Neural crest cell (in vitro differentiated cells): Measurements from ENCODE around the gene AHSP. TPM values are rescaled to one million over a fixed set of nuclear protein-coding genes. Genes with fewer than 3 reads are reported as not detected.
"Not testable (repeated sequence)": the region's sequence is repeated elsewhere in the genome, so short reads cannot be mapped to it uniquely, and the experiment has no call there.

Source experiments
- DNase-seq: peaks from one replicate; pipeline ENCODE4 v3.0.0; 2021; ENCODE audit warnings: low read depth, mixed read lengths, low spot score
- H3K27ac Mint-ChIP-seq: one replicate; pipeline ENCODE4 v1.8.0; 2021; ENCODE audit warnings: mild to moderate bottlenecking, mixed read lengths; ENCODE audit not compliant: unreplicated experiment
- H3K27me3 Mint-ChIP-seq: 2 replicates; pipeline ENCODE4 v1.8.0; 2021; ENCODE audit warnings: low read depth, mild to moderate bottlenecking, mixed read lengths
- H3K36me3 Mint-ChIP-seq: 2 replicates; pipeline ENCODE4 v1.8.0; 2021; ENCODE audit warnings: low read depth, mild to moderate bottlenecking, mixed read lengths
- H3K4me1 Mint-ChIP-seq: 2 replicates; pipeline ENCODE4 v1.8.0; 2021; ENCODE audit warnings: mixed read lengths
- H3K4me3 Mint-ChIP-seq: one replicate; pipeline ENCODE4 v1.8.0; 2021; ENCODE audit warnings: mild to moderate bottlenecking, mixed read lengths
- H3K9me3 Mint-ChIP-seq: 2 replicates; pipeline ENCODE4 v1.8.0; 2021; ENCODE audit warnings: mixed read lengths
- total RNA-seq: library from RNA; stranded (reverse); gene quantifications from 2 replicates; pipeline ENCODE4 v1.2.1, GENCODE V29; 2021
- TF ChIP-seq, protein P1 (sequence below): fragments of 200-600 bp; sonication (generic); conservative IDR thresholded peaks from 2 replicates; pipeline ENCODE4 v1.5.0; 2021; ENCODE audit warnings: antibody characterized with exemption, mild to moderate bottlenecking

AHSP gene
- total RNA-seq, 1 donor from 2014 or later = not detected

DNA sequence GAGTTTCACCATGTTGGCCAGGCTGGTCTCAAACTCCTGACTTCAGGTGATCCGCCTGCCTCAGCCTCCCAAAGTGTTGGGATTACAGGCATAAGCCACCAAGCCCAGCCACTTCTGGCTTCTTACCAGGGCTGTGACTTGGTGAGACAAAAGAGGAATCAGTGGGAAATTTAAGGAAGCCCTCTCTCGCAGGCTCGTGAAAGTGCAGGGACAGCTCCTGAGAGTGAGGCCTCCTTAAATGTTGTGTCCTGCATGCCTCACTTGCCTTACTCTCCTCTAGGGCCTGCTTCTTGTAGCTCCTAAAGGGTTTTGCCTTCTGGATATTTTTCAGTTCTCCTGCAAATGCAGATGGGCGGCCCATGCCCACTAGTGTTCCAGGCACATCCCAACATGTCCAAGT lies 5.2 kb downstream of the AHSP start:
- H3K36me3 Mint-ChIP-seq = no peaks in the 10 kb centered on the region
- TF ChIP-seq, protein P1, sequence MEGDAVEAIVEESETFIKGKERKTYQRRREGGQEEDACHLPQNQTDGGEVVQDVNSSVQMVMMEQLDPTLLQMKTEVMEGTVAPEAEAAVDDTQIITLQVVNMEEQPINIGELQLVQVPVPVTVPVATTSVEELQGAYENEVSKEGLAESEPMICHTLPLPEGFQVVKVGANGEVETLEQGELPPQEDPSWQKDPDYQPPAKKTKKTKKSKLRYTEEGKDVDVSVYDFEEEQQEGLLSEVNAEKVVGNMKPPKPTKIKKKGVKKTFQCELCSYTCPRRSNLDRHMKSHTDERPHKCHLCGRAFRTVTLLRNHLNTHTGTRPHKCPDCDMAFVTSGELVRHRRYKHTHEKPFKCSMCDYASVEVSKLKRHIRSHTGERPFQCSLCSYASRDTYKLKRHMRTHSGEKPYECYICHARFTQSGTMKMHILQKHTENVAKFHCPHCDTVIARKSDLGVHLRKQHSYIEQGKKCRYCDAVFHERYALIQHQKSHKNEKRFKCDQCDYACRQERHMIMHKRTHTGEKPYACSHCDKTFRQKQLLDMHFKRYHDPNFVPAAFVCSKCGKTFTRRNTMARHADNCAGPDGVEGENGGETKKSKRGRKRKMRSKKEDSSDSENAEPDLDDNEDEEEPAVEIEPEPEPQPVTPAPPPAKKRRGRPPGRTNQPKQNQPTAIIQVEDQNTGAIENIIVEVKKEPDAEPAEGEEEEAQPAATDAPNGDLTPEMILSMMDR = no peak
- H3K27ac Mint-ChIP-seq = no peak overlapping the region
- peaks cover 28% of the 10 kb centered on the region for H3K27me3 Mint-ChIP-seq
- no peak overlapping the region for H3K4me3 Mint-ChIP-seq
- no peak for DNase-seq
- no peaks in the 10 kb centered on the region for H3K9me3 Mint-ChIP-seq
- no peaks in the 10 kb centered on the region for H3K4me1 Mint-ChIP-seq

DNA sequence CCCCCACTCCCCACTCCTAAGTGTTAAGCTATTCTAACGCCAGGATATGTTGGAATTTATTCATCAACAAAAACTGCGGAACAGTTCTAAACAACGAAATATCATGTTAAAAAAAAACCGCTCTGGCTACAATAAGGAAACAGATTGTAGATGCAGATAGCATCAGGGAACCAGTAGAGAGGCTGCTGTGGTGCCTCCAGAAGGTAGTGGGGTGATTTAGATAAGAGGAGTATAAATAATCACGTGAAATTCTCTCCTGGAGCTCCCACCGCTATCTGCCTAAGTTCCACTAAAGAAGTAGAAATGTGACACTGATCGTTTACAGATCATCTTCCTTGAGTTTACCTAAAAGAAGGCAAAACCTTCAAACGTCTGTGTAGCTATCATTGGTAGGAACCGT lies 8.0 kb downstream of the AHSP start:
- H3K4me3 Mint-ChIP-seq = no peak overlapping the region
- no peaks in the 10 kb centered on the region for H3K36me3 Mint-ChIP-seq
- no peaks in the 10 kb centered on the region for H3K4me1 Mint-ChIP-seq
- H3K9me3 Mint-ChIP-seq = peaks cover 5% of the 10 kb centered on the region
- H3K27ac Mint-ChIP-seq = no peak overlapping the region
- H3K27me3 Mint-ChIP-seq = peaks cover 27% of the 10 kb centered on the region
- no peak for DNase-seq
- TF ChIP-seq, protein P1 = no peak

DNA sequence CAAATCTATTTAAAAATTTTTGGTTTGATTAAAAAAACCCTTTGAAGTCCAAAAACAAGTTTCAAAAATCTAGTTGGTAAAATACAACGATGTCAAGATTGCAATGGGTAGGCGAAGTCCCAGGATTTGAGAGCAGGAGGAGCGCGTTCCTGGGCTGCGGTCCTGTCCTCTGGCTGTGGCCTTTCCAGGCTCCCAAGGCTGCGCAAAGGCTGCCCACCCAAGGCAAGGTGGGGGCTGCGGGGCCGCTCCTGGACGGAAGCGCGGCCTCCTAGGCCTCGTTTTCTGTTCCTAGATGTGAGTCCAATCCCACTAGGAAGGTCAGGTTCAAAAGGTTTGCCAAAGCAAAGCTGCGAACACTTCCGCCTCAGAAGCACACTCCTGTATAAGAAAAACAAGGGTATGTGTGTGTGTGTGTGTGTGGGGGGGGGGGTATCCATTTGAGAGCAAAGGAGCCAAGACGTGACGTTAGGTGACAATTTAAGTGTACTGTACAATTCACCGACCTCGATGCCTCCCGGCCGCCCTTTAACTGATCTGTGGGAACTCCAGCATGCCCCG lies 9.2 kb downstream of the AHSP start:
- Mint-ChIP-seq H3K36me3 (no peaks in the 10 kb centered on the region), H3K9me3 (peaks cover 5% of the 10 kb centered on the region), H3K4me1 (no peaks in the 10 kb centered on the region), H3K27me3 (peaks cover 34% of the 10 kb centered on the region), H3K4me3 (no peak overlapping the region), H3K27ac (no peak overlapping the region)
- TF ChIP-seq, protein P1 = no peak
- no peak for DNase-seq

DNA sequence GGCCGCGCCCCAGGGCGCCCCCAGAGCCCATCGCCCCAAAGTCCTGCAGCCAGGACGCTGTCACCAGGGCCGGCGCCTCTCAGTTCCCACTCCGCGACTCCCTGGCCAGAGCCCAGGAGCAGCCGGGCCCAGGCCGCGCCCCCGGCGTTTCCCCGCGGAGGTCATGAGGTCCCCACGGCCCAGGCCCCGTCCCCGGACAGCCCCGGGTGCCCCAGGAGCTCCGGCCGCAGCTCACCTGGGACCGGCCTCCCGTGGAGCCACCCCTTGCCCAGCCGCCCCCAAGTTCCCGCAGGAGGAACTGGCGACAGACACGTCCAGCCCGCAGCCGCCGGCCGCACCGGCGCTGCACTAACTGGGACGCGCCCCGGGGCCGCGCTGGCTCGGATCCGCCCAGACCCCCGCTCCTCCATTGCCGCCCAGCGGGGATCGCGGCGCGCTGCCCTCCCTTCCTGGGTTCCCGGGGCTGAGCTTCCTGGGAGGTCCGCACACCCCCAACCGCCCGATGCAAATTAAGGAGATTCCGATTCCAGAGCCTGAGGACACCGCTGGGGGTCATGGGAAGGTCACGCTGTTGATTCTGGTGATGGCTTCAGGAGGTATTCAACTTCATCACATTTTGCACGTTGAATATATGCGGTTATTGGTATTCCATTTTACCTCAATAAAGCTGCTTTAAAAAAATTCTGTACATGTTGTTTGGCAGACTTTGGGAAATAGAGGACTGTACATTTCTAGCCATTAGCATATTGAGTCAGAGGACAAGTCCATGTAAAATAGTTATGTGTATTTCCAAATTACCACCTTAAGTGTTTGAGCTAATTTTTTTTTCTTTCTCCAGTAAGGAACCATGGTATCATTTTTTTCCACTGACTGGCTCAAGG lies 9.9 kb downstream of the AHSP start:
- H3K27ac Mint-ChIP-seq = no peak overlapping the region
- H3K4me1 Mint-ChIP-seq = no peaks in the 10 kb centered on the region
- TF ChIP-seq, protein P1 = no peak
- no peak overlapping the region for H3K4me3 Mint-ChIP-seq
- no peak for DNase-seq
- no peaks in the 10 kb centered on the region for H3K36me3 Mint-ChIP-seq
- peaks cover 39% of the 10 kb centered on the region for H3K27me3 Mint-ChIP-seq
- peaks cover 9% of the 10 kb centered on the region for H3K9me3 Mint-ChIP-seq

DNA sequence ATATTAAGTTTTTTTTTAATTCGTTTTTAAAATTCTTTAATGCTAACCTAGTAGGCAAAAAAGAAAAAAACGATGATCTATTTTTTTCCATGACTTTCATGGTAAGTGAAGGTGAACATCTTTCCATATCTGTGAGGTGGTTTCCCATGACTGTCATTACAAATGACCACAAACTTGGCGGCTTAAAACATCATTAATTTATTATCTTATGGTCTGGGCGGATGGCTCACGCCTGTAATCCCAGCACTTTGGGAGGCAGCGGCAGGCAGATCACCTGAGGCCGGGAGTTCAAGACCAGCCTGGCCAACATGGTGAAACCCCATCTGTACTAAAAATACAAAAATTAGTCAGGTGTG lies 10.5 kb downstream of the AHSP start:
- DNase-seq, H3K36me3 Mint-ChIP-seq, H3K4me3 Mint-ChIP-seq, H3K4me1 Mint-ChIP-seq, H3K27ac Mint-ChIP-seq, H3K9me3 Mint-ChIP-seq: not testable (repeated sequence)
- peaks cover 39% of the 10 kb centered on the region for H3K27me3 Mint-ChIP-seq

DNA sequence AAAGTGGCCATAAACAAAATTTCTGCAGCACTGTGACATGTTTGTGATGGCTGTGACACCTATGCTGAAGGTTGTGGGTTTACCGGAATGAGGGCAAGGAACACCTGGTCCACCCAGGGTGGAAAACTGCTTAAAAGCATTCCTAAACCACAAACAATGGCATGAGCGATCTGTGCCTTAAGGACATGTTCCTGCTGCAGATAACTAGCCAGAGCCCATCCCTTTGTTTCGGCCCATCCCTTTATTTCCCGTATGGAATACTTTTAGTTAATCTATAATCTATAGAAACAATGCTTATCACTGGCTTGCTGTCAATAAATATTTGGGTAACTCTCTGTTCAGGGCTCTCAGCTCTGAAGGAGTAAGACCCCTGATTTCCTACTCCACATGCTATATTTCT lies 12.1 kb downstream of the AHSP start:
- not testable (repeated sequence) for H3K4me1 Mint-ChIP-seq, DNase-seq, H3K27ac Mint-ChIP-seq, H3K36me3 Mint-ChIP-seq, H3K9me3 Mint-ChIP-seq, H3K4me3 Mint-ChIP-seq
- H3K27me3 Mint-ChIP-seq = peaks cover 41% of the 10 kb centered on the region
